Measurements from ENCODE around the gene CCDC24.

CCDC24 gene

GRCh38 chr1:43980255-43981134 lies 10.9 kb upstream of the CCDC24 start:
- TF ChIP-seq CTCF (IDR thresholded peaks at IDR 0.05; ENCODE audit: low read length, missing control alignments) = no peak
- peak overlapping the region; percentile 61 for H3K4me3 ChIP-seq (replicated peaks; ENCODE audit: low read depth, low read length)
- peak; percentile 36 for DNase-seq (ENCODE audit: low read depth)

- TF ChIP-seq CTCF (IDR thresholded peaks at IDR 0.05; ENCODE audit: low read length, missing control alignments) = no peak
- no peak for DNase-seq (ENCODE audit: low read depth)
- no peak overlapping the region for H3K4me3 ChIP-seq (replicated peaks; ENCODE audit: low read depth, low read length)
Measured at GRCh38 chr1:43981135-43981491, 10.3 kb upstream of the CCDC24 start.

- DNase-seq (ENCODE audit: low read depth) = no peak
- TF ChIP-seq CTCF (IDR thresholded peaks at IDR 0.05; ENCODE audit: low read length, missing control alignments) = no peak
- no peak overlapping the region for H3K4me3 ChIP-seq (replicated peaks; ENCODE audit: low read depth, low read length)
Measured at GRCh38 chr1:43981636-43982035, 9.8 kb upstream of the CCDC24 start.

DNA sequence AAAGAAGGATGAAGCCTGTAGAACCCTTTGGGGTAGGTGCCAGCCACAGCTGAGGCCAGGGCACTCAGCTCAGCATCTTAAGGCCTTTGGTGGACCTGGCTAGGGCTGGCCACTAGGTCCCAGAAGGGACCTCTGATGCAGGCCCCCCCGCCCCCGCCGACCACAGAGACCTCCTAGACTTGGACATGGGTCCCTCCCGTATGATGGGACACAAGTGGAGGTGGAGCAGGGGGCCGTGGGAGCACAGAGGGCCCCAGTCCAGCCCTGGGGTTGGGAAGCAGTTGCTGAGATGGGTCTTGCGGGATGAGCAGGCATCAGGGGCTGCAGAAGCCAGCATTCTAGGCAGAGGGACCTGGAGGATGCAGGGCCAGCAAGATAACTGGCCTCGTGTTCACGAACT lies 9.2 kb upstream of the CCDC24 start:
- no peak for DNase-seq (ENCODE audit: low read depth)
- TF ChIP-seq CTCF (IDR thresholded peaks at IDR 0.05; ENCODE audit: low read length, missing control alignments) = no peak
- no peak overlapping the region for H3K4me3 ChIP-seq (replicated peaks; ENCODE audit: low read depth, low read length)

DNA sequence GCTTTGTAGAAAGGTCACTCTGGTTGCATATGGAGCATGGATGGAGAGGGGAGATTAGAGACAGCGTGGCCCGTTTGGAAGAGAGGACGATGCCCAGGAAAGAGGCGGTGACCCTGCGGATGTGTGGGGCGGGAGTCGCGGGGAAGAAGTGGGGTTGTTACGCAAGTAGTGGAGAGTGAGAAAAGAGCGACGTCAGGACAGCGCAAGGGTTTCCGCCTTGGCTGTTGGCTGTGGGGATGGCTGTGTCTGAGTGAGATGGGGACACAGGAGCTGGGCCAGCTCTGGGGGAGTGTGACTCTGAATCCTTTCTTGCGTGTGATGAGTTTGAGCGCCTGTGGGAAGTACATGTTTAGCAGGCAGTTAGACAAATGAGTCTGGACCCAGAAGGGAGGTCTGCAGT lies 8.6 kb upstream of the CCDC24 start:
- no peak overlapping the region for H3K4me3 ChIP-seq (replicated peaks; ENCODE audit: low read depth, low read length)
- DNase-seq (ENCODE audit: low read depth) = no peak
- no peak for TF ChIP-seq CTCF (IDR thresholded peaks at IDR 0.05; ENCODE audit: low read length, missing control alignments)

GRCh38 chr1:43983253-43983899 lies 8.0 kb upstream of the CCDC24 start:
- TF ChIP-seq CTCF (IDR thresholded peaks at IDR 0.05; ENCODE audit: low read length, missing control alignments) = no peak

More at GRCh38 chr1:43983253-43983899, 8.0 kb upstream of the CCDC24 start:
- DNase-seq (ENCODE audit: low read depth) = no peak
- H3K4me3 ChIP-seq (replicated peaks; ENCODE audit: low read depth, low read length) = no peak overlapping the region
